Panc1 (cell line): ENCODE results near the gene SMAGP.
"Not testable (repeated sequence)": the region's sequence is repeated elsewhere in the genome, so short reads cannot be mapped to it uniquely, and the experiment has no call there.

ENCODE experiments used
- TF ChIP-seq, protein P1 (sequence below), 2 experiments: IDR thresholded peaks; 2 replicates each; pipeline ENCODE4 v1.6.1; 2011 to 2012; ENCODE audit warnings: low read depth in 2 of 2, control low read depth in 1 of 2, low read length in 1 of 2, mild to moderate bottlenecking in 1 of 2, moderate library complexity in 1 of 2; ENCODE audit not compliant: insufficient read depth in 1 of 2
- TF ChIP-seq, protein P2 (sequence below): fragments of 450-650 bp; IDR thresholded peaks from 2 replicates; pipeline ENCODE4 v1.5.1; 2017; ENCODE audit warnings: mild to moderate bottlenecking

DNA sequence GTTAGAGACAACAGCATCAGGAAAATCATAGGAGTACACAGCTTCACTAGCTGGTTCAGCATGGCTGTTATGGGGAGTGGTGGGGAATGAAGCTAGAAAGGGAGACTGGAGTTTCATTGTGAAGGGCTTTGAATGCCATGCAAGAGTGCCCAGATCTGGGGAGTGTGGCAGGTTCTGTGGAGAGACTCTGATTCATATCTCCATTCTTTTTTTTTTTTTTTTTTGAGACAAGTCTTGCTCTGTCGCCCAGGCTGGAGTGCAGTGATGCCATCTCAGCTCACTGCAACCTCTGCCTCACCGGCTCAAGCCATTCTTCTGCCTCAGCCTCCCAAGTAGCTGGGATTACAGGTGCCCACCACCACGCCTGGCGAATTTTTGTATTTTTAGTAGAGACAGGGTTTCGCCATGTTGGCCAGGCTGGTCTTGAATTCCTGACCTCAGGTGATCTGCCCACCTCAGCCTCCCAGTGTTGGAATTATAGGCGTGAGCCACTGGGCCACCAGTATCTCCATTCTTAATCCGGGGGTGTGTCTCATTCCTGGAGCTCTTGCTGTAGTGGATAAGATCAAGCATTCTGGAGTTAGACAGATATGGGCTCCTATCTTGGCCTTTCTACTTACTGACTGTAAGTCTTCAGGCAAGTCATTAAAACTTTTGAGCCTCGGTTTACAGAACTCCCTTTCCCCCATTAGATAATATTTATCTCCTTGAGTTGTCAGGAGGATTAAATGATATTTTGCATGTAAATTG, 48.0 kb upstream of the SMAGP start:
- TF ChIP-seq, protein P1, sequence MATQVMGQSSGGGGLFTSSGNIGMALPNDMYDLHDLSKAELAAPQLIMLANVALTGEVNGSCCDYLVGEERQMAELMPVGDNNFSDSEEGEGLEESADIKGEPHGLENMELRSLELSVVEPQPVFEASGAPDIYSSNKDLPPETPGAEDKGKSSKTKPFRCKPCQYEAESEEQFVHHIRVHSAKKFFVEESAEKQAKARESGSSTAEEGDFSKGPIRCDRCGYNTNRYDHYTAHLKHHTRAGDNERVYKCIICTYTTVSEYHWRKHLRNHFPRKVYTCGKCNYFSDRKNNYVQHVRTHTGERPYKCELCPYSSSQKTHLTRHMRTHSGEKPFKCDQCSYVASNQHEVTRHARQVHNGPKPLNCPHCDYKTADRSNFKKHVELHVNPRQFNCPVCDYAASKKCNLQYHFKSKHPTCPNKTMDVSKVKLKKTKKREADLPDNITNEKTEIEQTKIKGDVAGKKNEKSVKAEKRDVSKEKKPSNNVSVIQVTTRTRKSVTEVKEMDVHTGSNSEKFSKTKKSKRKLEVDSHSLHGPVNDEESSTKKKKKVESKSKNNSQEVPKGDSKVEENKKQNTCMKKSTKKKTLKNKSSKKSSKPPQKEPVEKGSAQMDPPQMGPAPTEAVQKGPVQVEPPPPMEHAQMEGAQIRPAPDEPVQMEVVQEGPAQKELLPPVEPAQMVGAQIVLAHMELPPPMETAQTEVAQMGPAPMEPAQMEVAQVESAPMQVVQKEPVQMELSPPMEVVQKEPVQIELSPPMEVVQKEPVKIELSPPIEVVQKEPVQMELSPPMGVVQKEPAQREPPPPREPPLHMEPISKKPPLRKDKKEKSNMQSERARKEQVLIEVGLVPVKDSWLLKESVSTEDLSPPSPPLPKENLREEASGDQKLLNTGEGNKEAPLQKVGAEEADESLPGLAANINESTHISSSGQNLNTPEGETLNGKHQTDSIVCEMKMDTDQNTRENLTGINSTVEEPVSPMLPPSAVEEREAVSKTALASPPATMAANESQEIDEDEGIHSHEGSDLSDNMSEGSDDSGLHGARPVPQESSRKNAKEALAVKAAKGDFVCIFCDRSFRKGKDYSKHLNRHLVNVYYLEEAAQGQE (IDR thresholded peaks at IDR 0.05; ENCODE audit: insufficient read depth in 1 of 2, low read depth in 2 of 2, low read length in 1 of 2): not testable (repeated sequence)
- TF ChIP-seq, protein P2, sequence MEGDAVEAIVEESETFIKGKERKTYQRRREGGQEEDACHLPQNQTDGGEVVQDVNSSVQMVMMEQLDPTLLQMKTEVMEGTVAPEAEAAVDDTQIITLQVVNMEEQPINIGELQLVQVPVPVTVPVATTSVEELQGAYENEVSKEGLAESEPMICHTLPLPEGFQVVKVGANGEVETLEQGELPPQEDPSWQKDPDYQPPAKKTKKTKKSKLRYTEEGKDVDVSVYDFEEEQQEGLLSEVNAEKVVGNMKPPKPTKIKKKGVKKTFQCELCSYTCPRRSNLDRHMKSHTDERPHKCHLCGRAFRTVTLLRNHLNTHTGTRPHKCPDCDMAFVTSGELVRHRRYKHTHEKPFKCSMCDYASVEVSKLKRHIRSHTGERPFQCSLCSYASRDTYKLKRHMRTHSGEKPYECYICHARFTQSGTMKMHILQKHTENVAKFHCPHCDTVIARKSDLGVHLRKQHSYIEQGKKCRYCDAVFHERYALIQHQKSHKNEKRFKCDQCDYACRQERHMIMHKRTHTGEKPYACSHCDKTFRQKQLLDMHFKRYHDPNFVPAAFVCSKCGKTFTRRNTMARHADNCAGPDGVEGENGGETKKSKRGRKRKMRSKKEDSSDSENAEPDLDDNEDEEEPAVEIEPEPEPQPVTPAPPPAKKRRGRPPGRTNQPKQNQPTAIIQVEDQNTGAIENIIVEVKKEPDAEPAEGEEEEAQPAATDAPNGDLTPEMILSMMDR: not testable (repeated sequence)
